Sigmoid colon (tissue), 4 donors: ENCODE data around the gene SSR1.

Source experiments
- CTCF ChIP-seq, 4 experiments: fragments of 450-650 bp in 3 of 4; fragments of 200-600 bp in 1 of 4; IDR thresholded peaks; one replicate each; pipeline ENCODE4 v1.5.1; 2016 to 2019; ENCODE audit warnings: antibody characterized with exemption in 4 of 4, mild to moderate bottlenecking in 3 of 4, moderate library complexity in 2 of 4
- EP300 ChIP-seq, 4 donors: sonication (generic); formaldehyde crosslinking; IDR thresholded peaks; one replicate each; pipeline ENCODE4 v1.6.1; 2017; ENCODE audit warnings: antibody characterized with exemption in 4 of 4
- POLR2A ChIP-seq, 2 donors: fragments of 450-650 bp; IDR thresholded peaks; one replicate each; pipeline ENCODE4 v1.6.1; 2016; ENCODE audit warnings: antibody characterized with exemption in 2 of 2, mild to moderate bottlenecking in 2 of 2, moderate library complexity in 2 of 2
- POLR2AphosphoS5 ChIP-seq, 4 donors: sonication (generic); formaldehyde crosslinking; IDR thresholded peaks; one replicate each; pipeline ENCODE4 v1.6.1; 2017; ENCODE audit warnings: antibody characterized with exemption in 4 of 4

- TF ChIP-seq CTCF (IDR thresholded peaks at IDR 0.05) (no peak), POLR2AphosphoS5 (IDR thresholded peaks at IDR 0.05) (no peak), EP300 (IDR thresholded peaks at IDR 0.05) (no peak), POLR2A (IDR thresholded peaks at IDR 0.05) (no peak)
Observed at GRCh38 chr6:7290079-7290478, 22.9 kb downstream of the SSR1 start.
